Measurements from ENCODE around the gene YAP1. TPM values are rescaled to one million over a fixed set of nuclear protein-coding genes. Genes with fewer than 3 reads are reported as not detected.

Gene YAP1
- polyA plus RNA-seq, 2 of the 4 experiments (the other 2 are of a cell fraction): 40.4 to 48.0 TPM

DNA sequence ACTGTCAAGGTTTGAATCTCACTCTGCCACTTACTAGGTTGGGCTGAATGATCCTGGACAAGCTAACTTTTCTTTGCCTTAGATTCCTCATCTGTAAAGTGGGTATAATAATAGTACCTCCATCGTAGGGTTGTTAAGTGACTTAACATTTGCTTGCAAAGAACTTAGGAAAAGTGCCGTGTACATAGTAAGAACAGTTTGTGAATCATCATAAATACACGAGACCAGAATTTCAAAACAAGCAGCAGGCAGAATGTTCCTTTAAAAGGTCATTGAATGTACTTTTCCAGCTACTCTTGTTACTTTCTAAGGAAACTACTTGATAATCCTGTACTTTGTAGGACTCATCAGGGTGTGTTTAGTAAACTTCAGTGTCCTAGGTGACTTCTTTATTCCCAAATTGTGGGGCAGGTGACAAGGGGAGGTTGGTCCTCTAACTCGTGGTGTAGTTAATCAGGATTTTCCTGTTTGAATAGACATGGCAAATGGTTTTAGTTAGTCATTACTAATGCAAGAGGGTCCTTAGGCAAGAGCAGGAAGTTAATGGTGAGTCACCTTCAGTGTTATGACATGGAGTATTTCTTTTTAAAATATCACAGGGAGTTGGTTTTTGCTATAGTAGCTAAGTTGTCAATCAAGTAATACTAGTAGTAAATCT, 67.9 kb downstream of the YAP1 start (continued):
- TF ChIP-seq, protein P1, sequence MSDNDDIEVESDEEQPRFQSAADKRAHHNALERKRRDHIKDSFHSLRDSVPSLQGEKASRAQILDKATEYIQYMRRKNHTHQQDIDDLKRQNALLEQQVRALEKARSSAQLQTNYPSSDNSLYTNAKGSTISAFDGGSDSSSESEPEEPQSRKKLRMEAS (IDR thresholded peaks at IDR 0.05): 0 out of 2 replicates have a peak, but pooled peaks have one; percentile 44
- no peak for TF ChIP-seq FOSB (CRISPR knock-in tag; IDR thresholded peaks at IDR 0.05)
- 0 out of 2 replicates have a peak, but pooled peaks have one; percentile 66 for TF ChIP-seq KDM1A (IDR thresholded peaks at IDR 0.05; ENCODE audit: low read depth)
- peak; percentile 20; the same call in 1 of the 2 replicates for TF ChIP-seq NFE2L2 (conservative IDR thresholded peaks at IDR 0.05; ENCODE audit: low read length)
- peak; percentile 87 to 89 for TF ChIP-seq CEBPB (IDR thresholded peaks at IDR 0.05)

DNA sequence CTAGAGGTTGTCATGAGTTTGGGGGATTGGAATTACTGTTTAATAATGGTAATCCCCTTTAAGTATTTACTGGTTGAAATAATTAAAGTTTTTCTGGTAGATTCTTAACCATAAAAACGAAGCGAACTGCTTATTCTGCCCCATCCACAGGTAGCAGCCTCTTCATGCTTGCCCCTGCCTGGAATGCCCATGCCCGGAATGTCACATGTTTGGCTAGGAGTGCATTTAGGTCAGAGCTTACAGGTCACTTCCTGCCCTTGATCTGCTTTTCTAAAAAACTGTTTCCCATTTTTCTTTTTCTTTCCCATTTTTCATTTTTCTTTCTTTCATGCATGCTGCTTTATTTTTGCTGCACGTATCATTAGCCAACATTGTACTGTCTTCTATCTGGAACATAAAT, 69.1 kb downstream of the YAP1 start:
- POLR2A ChIA-PET: interaction anchor here (0.7 kb wide), 1 partner anchor 26 kb away, joined by 4 read pairs; no protein-coding TSS in a partner anchor
- TF ChIP-seq, protein P2, sequence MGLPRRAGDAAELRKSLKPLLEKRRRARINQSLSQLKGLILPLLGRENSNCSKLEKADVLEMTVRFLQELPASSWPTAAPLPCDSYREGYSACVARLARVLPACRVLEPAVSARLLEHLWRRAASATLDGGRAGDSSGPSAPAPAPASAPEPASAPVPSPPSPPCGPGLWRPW (IDR thresholded peaks at IDR 0.05): no peak
- TF ChIP-seq BHLHE40 (IDR thresholded peaks at IDR 0.05; ENCODE audit: low read depth, low read length): no peak
- TF ChIP-seq, protein P3, sequence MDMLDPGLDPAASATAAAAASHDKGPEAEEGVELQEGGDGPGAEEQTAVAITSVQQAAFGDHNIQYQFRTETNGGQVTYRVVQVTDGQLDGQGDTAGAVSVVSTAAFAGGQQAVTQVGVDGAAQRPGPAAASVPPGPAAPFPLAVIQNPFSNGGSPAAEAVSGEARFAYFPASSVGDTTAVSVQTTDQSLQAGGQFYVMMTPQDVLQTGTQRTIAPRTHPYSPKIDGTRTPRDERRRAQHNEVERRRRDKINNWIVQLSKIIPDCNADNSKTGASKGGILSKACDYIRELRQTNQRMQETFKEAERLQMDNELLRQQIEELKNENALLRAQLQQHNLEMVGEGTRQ (IDR thresholded peaks at IDR 0.05): no peak
- TF ChIP-seq, protein P4, sequence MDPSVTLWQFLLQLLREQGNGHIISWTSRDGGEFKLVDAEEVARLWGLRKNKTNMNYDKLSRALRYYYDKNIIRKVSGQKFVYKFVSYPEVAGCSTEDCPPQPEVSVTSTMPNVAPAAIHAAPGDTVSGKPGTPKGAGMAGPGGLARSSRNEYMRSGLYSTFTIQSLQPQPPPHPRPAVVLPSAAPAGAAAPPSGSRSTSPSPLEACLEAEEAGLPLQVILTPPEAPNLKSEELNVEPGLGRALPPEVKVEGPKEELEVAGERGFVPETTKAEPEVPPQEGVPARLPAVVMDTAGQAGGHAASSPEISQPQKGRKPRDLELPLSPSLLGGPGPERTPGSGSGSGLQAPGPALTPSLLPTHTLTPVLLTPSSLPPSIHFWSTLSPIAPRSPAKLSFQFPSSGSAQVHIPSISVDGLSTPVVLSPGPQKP (IDR thresholded peaks at IDR 0.05; ENCODE audit: low read depth, low read length): no peak
- TF ChIP-seq CEBPB (IDR thresholded peaks at IDR 0.05): no peak
- no peak for TF ChIP-seq MAFK (IDR thresholded peaks at IDR 0.05; ENCODE audit: partially characterized antibody)
- TF ChIP-seq, protein P5, sequence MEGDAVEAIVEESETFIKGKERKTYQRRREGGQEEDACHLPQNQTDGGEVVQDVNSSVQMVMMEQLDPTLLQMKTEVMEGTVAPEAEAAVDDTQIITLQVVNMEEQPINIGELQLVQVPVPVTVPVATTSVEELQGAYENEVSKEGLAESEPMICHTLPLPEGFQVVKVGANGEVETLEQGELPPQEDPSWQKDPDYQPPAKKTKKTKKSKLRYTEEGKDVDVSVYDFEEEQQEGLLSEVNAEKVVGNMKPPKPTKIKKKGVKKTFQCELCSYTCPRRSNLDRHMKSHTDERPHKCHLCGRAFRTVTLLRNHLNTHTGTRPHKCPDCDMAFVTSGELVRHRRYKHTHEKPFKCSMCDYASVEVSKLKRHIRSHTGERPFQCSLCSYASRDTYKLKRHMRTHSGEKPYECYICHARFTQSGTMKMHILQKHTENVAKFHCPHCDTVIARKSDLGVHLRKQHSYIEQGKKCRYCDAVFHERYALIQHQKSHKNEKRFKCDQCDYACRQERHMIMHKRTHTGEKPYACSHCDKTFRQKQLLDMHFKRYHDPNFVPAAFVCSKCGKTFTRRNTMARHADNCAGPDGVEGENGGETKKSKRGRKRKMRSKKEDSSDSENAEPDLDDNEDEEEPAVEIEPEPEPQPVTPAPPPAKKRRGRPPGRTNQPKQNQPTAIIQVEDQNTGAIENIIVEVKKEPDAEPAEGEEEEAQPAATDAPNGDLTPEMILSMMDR (IDR thresholded peaks at IDR 0.05): no peak
- TF ChIP-seq, protein P6, sequence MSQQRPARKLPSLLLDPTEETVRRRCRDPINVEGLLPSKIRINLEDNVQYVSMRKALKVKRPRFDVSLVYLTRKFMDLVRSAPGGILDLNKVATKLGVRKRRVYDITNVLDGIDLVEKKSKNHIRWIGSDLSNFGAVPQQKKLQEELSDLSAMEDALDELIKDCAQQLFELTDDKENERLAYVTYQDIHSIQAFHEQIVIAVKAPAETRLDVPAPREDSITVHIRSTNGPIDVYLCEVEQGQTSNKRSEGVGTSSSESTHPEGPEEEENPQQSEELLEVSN (IDR thresholded peaks at IDR 0.05; ENCODE audit: borderline replicate concordance, low read depth): no peak
- no peak for TF ChIP-seq MAZ (IDR thresholded peaks at IDR 0.05; ENCODE audit: borderline replicate concordance, low read depth, low read length)
- TF ChIP-seq GATA3 (IDR thresholded peaks at IDR 0.05; ENCODE audit: borderline replicate concordance): no peak
- no peak for TF ChIP-seq POLR2A (IDR thresholded peaks at IDR 0.05; ENCODE audit: low read length)
- no peak for TF ChIP-seq PHF8 (IDR thresholded peaks at IDR 0.05; ENCODE audit: borderline replicate concordance, low read depth)
- no peak for TF ChIP-seq HOXB5 (CRISPR knock-in tag; IDR thresholded peaks at IDR 0.05)
- no peak for TF ChIP-seq CHD4 (IDR thresholded peaks at IDR 0.05; ENCODE audit: borderline replicate concordance)
- TF ChIP-seq ZFP36 (IDR thresholded peaks at IDR 0.05; ENCODE audit: borderline replicate concordance, partially characterized antibody): no peak
- no peak for TF ChIP-seq HDAC2 (IDR thresholded peaks at IDR 0.05)
- no peak for TF ChIP-seq FOSB (CRISPR knock-in tag; IDR thresholded peaks at IDR 0.05)
- no peak for TF ChIP-seq SREBF2 (IDR thresholded peaks at IDR 0.05)
- no peak for TF ChIP-seq NFE2L2 (conservative IDR thresholded peaks at IDR 0.05; ENCODE audit: low read length)
- no peak for DNase-seq (ENCODE audit: low read depth in 1 of 2, low spot score in 1 of 2)
- peak overlapping the region; percentile 78 to 80 for H3K27ac ChIP-seq
- no peak for FAIRE-seq
- no peak for ATAC-seq
- CTCF ChIA-PET: no interaction called here
- no peak overlapping the region; the same call in 2 of the 3 replicates for H3K4me2 ChIP-seq
- H3K9me3 ChIP-seq: no peaks in the 10 kb centered on the region
- no peak overlapping the region for H3K4me3 ChIP-seq
- 94% methylated on average over 4 of the region's 4 CpGs for WGBS (ENCODE audit: missing lambda C conversion rate)
- H3K4me1 ChIP-seq: peaks cover 26% of the 10 kb centered on the region
